Globus pallidus (tissue), 1 donor: ENCODE measurements around the gene SH2B3.
"Not testable (repeated sequence)": the region's sequence is repeated elsewhere in the genome, so short reads cannot be mapped to it uniquely, and the experiment has no call there.

Source experiments
- DNase-seq: peaks from one replicate; pipeline ENCODE4 v3.0.0-alpha.2; 2015; ENCODE audit warnings: low spot score

Gene SH2B3

DNA sequence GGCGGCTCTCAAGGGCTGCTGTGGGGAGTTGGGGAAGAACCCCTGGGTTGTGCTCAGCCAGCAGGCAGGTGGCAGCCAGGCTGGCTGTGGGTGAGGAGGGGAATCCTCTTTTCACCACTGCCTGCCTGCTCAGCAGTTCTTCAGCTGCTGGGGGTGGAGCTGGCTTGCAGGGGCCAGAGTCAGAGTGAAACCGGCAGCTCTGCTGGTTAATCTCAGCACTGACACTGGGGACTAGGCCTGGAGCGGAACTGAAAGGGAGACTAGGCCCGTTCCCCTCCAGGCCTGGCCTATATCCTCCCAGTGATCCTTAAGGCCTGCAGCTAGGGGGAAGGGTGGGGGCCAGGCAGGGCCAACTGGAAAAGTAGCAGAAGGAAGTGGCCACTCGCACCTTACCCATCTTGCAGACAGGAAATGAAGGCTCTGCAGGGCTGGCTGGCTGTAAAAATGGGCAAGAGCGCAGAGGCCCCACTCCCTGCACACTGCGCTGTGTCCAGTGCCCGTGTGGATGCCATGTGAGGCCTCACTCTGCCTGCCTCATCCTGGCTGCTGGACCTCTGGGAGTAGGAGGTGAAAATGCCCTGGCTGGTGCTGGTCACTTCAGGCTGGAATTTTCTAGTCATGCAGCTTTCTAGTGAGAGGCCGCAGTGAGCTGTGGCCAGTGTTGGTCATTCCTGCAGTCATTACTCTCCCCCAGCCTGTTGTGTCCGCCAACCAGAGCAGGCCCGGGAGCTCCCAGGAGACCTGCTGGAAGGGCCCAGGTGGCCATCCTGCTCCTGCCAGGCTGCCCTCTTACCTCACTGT lies 39.4 kb downstream of the SH2B3 start:
- peak; percentile 71 for DNase-seq

DNA sequence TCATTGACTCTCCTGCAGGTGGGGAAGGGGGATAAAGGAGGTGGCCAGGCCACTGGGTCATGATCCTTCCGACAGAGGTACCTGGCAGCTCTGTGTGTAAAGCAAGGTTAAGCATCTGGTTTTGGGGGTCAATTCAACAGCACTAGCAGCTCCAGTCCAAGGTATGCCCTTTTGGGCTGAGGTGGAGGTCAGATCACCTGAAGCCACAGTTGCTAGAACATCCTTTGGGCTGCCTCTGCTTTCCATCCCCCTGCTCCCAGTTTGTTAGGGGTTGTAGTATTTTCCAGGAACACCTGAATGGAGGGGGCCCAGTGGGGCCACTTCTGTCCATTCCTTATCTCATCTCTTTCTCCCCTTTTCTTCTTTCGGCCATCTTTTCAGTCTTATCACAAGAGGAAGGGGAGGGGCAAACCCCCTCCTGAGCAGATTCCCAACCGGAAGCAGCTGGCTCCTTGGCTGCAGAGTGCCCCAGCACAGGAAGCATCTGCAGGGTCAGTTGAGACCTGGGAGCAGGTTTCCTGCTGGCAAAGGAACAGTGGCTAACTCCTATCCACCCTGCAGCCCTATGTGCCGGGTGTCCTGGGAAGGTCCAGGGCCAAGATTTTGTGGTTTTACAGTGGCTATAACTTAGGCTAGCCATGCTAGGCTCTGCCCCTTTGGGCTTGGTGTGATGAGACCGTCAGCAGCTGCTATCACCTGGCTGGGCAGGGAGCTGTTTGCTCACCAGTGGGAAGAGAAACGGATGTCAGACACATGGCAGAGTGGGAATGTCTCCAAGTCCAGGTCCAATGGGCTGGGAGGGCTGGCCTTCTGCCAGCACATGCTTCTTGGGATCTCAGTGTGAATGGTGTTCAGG lies 40.2 kb downstream of the SH2B3 start:
- DNase-seq = no peak

DNA sequence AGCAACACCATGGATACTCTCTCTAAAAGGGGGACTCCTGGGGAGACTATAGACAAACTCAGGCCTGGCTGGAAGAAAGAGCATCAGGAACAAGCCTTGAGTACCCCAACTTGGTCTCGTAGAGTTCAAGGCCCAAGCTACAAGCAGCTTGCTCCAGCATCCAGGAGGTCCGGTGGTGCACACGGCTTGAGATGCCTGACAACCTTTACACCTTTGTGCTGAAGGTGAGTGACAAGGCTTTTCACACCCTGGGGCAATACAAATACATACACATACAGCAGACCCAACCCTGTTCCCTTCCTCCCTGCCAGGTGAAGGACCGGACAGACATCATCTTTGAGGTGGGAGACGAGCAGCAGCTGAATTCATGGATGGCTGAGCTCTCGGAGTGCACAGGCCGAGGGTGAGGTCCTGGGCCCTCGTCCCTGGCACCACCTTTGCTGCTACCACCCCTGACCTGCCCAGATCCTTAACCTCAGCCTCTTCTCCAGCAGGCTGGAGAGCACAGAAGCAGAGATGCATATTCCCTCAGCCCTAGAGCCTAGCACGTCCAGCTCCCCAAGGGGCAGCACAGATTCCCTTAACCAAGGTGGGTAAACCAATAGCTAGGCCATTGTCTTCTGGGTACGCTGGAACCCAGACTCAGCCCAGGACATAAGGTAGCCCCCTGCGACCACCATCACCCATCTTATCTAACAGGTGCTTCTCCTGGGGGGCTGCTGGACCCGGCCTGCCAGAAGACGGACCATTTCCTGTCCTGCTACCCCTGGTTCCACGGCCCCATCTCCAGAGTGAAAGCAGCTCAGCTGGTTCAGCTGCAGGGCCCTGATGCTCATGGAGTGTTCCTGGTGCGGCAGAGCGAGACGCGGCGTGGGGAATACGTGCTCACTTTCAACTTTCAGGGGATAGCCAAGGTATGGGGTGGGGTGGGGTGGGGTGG lies 41.2 kb downstream of the SH2B3 start:
- no peak for DNase-seq

DNA sequence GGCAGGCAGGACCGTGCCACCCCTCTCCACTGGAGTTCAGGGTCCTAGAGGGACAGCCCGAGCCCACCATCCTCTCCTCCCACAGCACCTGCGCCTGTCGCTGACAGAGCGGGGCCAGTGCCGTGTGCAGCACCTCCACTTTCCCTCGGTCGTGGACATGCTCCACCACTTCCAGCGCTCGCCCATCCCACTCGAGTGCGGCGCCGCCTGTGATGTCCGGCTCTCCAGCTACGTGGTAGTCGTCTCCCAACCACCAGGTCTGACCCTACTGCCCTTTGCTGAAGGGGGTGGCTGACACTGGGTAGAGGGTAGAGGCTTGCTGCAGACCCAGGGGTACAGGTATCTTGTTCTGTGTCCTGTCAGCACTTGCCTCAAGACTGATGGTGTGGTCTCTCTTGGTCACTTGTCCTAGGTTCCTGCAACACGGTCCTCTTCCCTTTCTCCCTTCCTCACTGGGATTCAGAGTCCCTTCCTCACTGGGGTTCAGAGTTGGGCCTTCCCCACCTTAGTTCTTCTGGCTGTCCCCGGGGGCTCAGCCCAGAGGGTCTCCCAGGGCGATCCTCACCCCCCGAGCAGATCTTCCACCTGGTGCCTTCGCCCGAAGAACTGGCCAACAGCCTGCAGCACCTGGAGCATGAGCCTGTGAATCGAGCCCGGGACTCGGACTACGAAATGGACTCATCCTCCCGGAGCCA lies 42.0 kb downstream of the SH2B3 start:
- DNase-seq = no peak

DNA sequence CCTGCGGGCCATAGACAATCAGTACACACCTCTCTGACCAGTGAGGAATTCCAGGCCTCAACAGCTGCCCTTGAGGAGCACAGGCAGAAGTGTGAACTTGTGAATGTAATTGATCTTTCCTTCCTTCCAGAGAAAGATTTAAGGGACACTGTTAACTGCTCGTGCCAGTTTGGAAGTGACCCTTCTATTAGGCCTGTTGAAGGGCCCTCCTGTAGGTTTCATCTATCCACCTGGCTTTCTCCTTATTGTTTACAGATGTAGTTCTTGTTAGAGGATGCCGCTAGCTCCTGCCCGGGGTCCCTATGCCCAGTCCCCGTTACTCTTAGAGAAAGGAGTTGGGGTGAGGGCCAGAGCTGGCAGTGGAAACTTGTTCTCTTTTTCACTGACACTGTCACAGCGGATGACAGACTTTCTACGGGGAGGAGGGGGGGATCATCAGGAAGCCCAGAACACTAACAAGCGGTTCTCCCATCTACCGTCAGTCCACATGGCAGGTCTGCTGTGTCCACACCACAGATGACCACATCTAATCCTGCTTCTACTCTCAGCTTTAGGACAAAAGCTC lies 42.6 kb downstream of the SH2B3 start:
- DNase-seq = no peak

DNA sequence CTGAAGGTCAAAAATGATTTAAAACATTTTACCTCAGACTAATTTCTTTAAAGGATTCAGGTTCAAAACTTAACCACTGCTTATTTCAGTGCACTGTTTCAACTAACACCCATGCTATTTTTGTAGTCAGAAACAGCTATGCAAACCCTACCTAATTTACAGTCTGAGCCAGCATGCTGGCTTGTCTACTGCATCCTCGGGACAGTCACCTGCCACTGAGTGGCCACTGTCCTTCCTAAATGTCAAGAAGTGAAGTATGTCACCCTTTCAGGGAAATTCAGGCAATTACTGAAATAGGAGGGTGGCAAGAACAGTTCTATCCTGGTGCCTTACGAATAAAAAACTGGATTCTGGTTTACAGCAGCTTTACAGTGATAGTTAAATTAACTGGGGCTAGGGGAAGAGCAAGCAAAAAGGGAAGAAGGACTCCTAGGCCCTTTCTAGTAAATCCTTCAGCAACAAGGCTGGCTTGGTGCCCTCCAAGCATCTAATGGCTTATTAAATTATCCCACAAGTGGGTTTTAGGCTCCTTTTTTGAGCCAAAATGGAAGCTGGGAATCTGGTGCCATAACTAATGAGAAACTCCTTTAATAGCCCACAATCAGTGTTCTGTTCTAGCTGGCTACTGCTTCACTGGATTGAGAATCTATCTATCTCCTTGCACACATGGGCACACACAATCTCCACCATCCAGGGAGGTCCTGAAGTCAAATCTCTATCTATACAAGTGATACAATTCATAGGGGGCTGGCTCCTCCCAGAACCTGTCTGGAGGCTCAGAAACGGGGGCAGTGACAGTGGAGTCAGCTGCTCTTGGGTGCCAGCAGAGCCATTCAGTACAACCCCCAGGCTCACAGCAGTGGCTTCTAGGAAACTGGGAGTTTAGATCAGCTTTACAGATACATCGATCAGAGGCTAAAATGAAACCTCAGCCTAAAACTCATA lies 43.4 kb downstream of the SH2B3 start:
- no peak for DNase-seq

DNA sequence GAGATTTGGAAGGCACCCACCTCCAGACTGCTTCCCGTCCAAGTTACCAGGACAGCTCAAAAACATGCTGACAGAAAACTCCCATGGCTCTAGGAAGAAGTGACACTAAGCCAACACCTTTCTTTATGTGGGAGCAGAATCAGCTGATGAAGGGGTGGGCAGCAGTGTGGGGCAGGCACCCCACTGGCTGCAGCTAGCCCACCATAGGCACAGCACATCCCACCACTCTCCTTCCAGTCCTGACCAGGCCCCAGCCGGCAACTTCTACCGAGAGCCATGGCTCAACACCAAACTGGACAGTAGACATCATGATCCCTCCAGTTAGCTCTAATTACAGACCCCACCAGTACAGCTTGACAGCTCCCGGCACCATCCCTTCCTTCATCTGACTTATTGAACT lies 45.0 kb downstream of the SH2B3 start:
- DNase-seq = no peak

DNA sequence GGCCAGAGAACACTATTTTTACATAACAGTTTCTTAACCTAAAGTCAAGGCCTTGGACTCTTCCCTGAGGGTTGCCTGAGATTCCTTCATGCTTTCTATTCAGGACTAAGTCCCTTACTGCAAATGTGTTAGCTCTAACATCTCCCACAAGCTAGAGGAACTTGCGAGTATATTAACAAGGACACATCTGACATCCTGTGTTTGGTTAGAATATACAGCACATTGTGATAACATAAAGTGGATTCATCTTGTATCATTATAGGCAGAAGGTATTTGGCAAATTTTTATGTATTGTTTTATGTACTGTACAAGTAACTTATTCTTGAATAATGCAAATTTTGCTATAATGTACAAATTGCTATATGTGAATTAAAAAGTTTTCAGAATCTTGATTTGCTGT lies 45.5 kb downstream of the SH2B3 start:
- no peak for DNase-seq

DNA sequence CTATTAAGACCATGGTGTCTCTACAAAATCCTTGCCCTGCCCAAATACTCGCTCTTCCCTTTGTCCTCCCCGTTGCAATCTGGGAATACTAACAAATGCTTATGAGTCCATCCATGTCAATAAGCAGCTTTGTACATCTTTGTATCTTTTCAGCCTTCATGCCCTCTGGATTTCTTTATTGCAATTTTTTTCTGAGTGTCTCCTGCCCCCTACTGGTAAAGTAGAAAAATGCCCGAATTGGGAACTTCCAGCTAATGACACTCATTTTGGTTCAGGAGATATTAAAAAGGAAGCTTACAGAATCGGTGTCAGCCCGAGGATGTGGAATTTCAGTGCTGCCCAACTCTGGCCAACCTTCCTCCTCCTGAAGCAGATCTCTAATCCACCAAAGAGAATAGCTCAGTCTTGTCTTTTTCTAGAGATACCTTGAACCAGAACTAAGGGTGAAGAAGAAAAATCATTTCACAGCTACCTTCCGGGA lies 46.0 kb downstream of the SH2B3 start:
- peak; percentile 80 for DNase-seq

DNA sequence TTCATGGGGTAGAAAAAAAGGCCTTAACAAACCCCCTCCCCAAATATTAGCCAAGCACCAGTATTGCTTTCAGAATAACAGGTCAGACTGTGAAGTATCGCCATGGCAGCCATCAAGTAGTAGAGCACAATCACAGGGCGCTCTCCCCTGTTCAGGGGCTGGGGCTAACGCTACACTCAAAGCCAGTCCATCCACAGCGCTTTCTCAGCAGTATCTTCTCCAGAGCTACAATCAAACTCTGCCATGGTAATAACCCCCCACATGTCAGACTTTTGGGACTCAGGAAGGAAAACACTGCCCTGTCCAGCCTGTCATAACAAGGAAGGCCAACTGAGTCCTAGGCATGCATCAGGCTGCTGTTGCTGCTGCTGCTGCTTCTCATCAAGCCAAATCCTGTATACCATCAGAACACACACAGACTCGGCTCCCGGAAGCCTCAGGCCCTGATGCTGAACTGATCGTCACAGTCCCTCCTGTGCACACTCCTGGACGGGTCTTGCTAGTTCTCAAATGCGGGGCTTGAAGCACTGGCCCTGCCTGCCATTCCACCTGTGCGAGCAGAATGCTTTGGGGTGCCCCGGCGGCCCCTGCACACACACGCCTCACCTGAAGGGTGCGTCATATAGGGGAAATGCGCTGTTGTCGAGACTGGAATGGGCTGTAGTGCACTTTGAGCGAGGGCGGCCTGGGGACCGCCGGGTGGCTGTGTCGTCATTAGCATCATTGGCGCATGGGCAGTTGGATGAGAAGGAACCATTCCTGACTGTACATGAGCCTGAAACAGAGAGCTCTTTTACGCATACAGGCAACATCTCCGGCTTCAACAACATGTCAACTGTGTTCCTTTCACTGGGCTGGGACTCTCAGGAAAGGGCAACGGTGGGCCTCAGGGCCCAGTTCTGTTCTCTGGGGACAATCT lies 47.6 kb downstream of the SH2B3 start:
- DNase-seq = peak; percentile 76

DNA sequence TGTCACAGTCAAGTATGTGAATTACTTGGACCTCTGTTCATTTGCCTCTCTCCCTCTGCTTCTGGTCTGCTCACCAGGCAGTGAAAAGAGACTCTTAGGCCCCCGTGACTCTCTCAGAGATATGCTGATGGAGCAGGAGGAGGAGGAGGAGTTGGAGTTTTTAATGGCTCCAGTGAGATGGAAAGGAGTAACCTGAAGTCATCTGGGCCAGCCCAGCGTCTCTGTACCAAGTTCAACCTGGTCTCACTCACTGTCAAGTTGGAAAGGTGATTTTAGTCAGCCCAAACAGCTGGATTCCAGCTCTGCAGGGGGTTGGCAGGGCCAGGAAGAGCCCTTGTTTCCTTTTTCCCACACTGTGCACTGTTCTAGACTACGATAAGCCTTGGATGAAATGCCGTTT lies 48.6 kb downstream of the SH2B3 start:
- no peak for DNase-seq

DNA sequence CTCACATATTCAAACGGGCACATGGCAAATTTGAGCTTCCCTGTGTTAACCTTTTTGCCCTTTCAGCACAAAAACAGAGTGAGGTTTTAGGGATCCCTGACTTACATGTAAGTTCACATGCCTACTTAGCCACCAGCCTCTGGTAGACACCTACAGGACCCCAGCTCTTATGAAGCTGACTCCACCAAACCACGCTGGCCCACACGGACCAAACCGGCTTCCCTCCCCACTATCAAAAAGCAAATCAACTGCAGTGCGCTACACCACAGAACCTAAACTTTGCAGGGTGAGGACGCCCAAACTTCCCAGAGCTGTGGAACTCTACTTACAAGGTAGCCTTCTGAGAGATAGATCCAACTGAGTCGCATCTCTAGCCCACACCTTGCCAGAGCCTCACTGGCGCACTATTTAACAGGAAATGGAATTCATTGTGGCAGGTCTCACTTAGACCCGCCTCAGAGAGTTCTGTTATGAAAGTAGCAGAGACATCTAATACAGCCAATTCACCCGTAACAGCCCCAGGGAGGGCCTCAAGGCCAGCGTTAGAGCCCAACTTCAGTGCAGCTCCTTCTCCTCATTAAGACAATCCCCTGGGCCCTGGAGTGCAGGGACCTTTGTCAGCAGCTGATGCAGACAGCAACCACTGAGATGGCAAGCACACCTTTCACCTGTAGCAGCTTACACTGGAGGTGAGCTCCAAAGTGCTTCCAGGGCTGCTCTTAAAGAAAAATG lies 49.2 kb downstream of the SH2B3 start:
- DNase-seq = no peak

DNA sequence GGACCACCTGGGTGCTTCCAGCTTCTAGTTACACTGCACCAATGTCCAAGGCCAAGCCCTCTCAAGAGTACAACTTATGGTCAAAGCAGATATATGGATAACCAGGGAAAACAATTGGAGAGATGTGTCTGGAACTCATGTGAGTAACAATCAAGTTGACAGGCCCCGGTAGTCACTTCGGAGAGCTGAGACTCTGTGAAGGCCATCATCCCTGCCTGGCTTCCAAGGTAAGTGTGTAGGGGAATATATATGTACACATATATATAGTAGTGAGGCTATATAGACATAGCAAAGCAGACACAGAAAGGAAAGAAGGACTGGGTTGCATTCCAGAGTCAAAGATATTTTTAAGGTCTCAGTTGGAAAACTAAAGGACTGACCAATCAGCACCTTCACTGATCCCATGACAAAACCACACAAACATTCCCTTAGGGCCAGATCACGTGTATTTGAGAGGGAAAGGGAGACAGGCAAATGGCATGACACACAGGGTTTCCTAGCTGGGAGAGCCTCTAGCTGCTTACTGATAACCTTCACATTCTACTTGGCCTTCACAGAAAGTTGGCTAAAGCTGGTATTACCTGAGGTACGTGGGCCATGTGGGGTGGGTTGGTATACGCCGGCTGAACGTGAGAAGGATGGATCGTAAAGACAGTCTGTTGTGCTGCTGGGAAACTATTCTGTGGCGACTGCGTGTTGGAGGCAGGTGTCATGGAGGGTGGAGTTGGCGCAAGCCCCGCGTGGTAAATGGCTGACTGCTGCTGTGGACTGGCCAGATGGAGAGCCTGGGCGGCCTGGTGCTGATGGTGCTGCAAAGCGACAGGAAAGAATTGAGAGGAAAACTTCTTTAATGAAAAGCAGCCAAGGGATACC lies 50.0 kb downstream of the SH2B3 start:
- DNase-seq = no peak

DNA sequence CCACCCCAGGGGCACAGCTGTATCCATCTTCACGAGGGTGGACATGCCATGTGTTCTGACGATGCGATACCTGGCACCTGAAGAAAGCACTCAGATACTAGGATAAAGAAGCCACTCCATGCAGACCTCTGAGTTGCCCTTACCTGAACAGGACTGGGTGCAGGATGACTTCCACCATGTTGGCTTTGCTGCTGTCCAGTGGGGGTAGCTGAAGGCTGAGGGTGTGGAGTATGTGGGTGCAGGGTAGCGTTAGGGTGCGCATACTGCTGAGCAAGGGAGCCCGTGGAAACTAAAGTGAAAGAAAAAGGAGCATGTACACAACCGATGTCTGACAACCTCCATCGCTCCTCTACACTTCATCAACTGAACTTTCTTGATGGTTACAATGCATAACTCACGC lies 51.3 kb downstream of the SH2B3 start:
- no peak for DNase-seq

DNA sequence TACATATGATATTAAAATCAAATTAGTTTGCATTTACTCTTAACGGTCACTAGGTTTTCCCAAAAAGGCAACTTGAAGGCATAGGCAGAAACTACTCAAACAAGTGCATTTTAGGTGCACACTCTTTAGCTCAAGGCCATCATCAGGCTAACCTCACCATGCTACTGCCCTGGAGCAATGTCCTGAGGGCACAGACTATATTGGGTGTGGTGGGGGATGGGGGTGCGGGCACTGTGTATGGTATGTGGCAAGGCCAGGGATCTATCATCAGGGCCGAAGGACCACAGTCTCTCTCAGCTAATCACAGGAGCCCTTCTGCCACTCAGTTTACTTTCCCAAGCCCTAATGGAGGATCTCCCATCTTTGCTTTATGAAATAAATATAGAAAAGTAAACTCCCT lies 51.9 kb downstream of the SH2B3 start:
- no peak for DNase-seq

DNA sequence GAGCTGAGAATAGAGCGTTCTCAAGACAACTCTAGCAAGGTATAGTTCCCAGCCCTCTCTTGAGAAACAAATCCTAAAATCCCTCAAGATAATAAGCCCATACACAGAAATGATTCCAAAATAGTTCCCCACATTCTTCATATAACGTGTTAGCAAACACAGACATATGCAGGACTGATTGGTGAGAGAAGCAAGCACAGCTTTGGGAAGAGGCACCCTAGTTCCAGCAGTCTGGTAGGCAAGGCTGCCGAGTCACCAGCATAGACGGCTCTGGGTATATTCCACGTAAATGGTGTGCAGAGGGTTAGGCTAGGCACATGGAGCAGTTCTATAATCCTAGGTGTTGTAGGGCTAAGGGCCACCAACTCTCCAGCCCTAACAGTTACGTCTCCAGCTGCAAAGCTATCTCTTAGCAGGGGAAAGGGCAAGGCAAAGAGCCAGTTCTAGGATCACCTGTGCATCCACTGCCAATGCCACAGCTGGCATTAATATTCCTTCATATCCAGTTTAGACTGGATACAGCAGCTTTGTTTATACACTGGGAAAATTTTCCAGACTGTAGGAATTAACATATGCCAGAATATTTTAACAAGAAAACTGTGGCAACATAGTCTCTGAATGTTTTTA lies 52.9 kb downstream of the SH2B3 start:
- no peak for DNase-seq

DNA sequence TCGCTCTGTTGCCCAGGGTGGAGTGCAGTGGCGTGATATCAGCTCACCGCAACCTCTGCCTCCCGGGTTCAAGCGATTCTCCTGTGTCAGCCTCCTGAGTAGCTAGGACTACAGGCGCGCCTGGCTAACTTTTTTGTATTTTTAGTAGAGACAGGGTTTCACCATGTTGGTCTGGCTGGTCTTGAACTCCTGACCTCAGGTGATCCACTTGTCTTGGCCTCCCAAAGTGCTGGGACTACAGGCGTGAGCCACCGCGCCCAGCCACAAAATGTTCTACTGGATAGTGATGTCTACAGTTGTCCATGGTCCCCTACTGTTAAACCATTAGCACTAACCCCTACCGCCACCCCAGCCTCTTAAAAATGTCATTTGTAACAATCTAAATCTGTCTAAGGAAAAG lies 54.4 kb downstream of the SH2B3 start:
- DNase-seq = not testable (repeated sequence)
